PC-9 (cell line): Measurements from ENCODE around the gene MYO10.

Source experiments
- CTCF ChIP-seq: fragments of 200-600 bp; sonication (generic); conservative IDR thresholded peaks from 2 replicates; pipeline ENCODE4 v1.6.1; 2017; ENCODE audit warnings: mixed run types, antibody characterized with exemption, mild to moderate bottlenecking, moderate library complexity
- EZH2 ChIP-seq: fragments of 200-600 bp; sonication (generic); IDR thresholded peaks from 2 replicates; pipeline ENCODE4 v1.8.0; 2017; ENCODE audit warnings: antibody characterized with exemption, low read depth

GRCh38 chr5:16659536-16659935 lies 276.6 kb downstream of the MYO10 start:
- TF ChIP-seq CTCF, result no peak
- TF ChIP-seq EZH2, result no peak
